ENCODE data around the gene EDNRA.

GRCh38 chr4:147463065-147463464, 17.8 kb upstream of the EDNRA start:
- TF ChIP-seq TCF7L2 (IDR thresholded peaks at IDR 0.05; ENCODE audit: low read depth, low read length): no peak
- no peak for TF ChIP-seq CTCF (IDR thresholded peaks at IDR 0.05)
- no peak for TF ChIP-seq POLR2AphosphoS5 (IDR thresholded peaks at IDR 0.05; ENCODE audit: low read depth, low read length)
- no peak for TF ChIP-seq SIN3A (IDR thresholded peaks at IDR 0.05; ENCODE audit: borderline replicate concordance, insufficient read depth, low read depth, low read length)
- TF ChIP-seq REST (IDR thresholded peaks at IDR 0.05; ENCODE audit: insufficient read depth in 1 of 2, low read depth in 2 of 2, low read length in 1 of 2): no peak
